MG63 (cell line): Measurements from ENCODE around the gene IGF2BP1. TPM values are rescaled to one million over a fixed set of nuclear protein-coding genes. Genes with fewer than 3 reads are reported as not detected.
"Not testable (repeated sequence)": the region's sequence is repeated elsewhere in the genome, so short reads cannot be mapped to it uniquely, and the experiment has no call there.

Experiments used
- DNase-seq: peaks from one replicate; pipeline ENCODE4 v3.0.0-alpha.2; 2020
- H3K27me3 ChIP-seq: fragments of 250-450 bp; sonication (Bioruptor Pico); 2 replicates; pipeline ENCODE4 v1.5.1; 2020; ENCODE audit warnings: mild to moderate bottlenecking, moderate library complexity
- H3K36me3 ChIP-seq: fragments of 250-450 bp; sonication (Bioruptor Pico); 2 replicates; pipeline ENCODE4 v1.5.1; 2020; ENCODE audit warnings: mild to moderate bottlenecking, moderate library complexity
- H3K4me3 ChIP-seq: fragments of 250-450 bp; sonication (Bioruptor Pico); 2 replicates; pipeline ENCODE4 v1.5.1; 2020; ENCODE audit warnings: mild to moderate bottlenecking, moderate library complexity
- H3K9me3 ChIP-seq: fragments of 250-450 bp; sonication (Bioruptor Pico); 2 replicates; pipeline ENCODE4 v1.5.1; 2020; ENCODE audit warnings: mild to moderate bottlenecking, moderate library complexity
- total RNA-seq: library from RNA; depleted of rRNA; stranded (reverse); fragments of >200 nt; shearing (Covaris generic); gene quantifications from 2 replicates; pipeline ENCODE4 v1.2.3, GENCODE V29; 2014; ENCODE audit warnings: low replicate concordance

Gene IGF2BP1
- total RNA-seq, 1 experiment from 2014 or later = 0.95 TPM

DNA sequence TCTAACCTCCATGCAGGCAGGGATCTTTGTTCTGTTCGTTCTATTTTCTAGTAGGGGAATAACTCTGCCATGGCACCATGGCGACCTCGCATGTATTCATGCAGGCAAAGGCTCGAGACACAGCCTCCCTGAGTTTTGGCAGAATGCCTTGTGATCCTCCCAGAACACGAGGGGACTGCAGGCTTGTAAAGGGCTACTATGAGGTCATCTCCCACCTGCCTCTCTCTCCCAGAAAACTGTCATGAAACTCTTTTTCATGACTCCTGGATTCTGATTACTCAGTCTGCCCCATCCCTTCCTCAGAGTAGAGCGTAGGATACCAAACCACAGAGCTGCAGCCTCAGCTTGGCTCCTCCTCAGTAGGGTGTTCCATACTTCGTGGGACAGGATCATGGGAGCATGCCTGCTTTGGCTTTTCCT, 64.3 kb downstream of the IGF2BP1 start:
- DNase-seq = no peak
- no peaks in the 10 kb centered on the region for H3K27me3 ChIP-seq
- H3K4me3 ChIP-seq = no peak overlapping the region
- no peaks in the 10 kb centered on the region for H3K9me3 ChIP-seq
- H3K36me3 ChIP-seq = no peaks in the 10 kb centered on the region

DNA sequence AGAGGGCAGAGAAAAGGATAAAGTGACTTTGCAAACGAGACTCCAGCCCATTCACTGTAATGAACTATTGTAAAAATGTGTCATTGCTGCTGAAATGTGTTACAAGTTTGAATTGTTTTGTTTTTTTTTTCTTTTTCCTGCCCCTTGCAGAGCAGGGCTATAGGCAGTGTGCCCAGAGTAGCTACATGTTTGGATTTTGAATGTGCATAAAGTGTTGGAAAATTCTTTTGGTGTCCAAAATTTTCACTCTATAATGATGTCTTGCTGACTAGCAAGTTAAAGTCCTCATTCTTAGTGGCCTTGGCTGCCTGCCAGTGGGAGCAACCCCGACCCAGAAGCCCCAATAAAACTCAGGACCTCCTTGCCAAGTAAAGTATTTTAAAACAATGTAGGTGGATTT, 66.5 kb downstream of the IGF2BP1 start:
- H3K27me3 ChIP-seq = no peaks in the 10 kb centered on the region
- DNase-seq = peak; percentile 32
- H3K36me3 ChIP-seq = no peaks in the 10 kb centered on the region
- no peak overlapping the region for H3K4me3 ChIP-seq
- H3K9me3 ChIP-seq = no peaks in the 10 kb centered on the region

- H3K27me3 ChIP-seq = no peaks in the 10 kb centered on the region
- H3K9me3 ChIP-seq = no peaks in the 10 kb centered on the region
- H3K36me3 ChIP-seq = no peaks in the 10 kb centered on the region
- H3K4me3 ChIP-seq = no peak overlapping the region
- no peak for DNase-seq
These were observed 70.0 kb downstream of the IGF2BP1 start for GRCh38 chr17:49067163-49067562.

- Histone ChIP-seq H3K4me3 (no peak overlapping the region), H3K36me3 (no peaks in the 10 kb centered on the region), H3K27me3 (no peaks in the 10 kb centered on the region), H3K9me3 (no peaks in the 10 kb centered on the region)
- no peak for DNase-seq
These were observed 72.5 kb downstream of the IGF2BP1 start for GRCh38 chr17:49069585-49070273.

DNA sequence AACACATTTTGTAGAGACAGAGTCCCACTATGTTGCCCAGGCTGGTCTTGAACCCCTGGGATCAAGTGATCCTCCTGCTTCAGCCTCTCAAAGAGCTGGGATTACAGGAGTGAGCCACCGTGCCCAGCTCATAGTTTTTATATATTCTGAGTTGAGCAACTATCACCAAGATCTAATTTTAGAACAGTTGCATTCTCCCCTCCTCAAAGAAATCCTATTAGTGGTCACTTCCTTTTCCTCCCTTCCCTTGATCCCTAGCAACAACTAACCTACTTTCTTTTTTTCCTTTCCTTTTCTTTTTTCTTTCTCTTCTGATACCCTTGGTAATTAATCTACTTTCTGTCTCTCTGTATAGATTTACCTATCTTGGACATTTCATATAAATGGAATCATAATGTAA, 73.9 kb downstream of the IGF2BP1 start:
- H3K9me3 ChIP-seq = no peaks in the 10 kb centered on the region
- DNase-seq = no peak
- H3K4me3 ChIP-seq = no peak overlapping the region
- no peaks in the 10 kb centered on the region for H3K27me3 ChIP-seq
- H3K36me3 ChIP-seq = no peaks in the 10 kb centered on the region

DNA sequence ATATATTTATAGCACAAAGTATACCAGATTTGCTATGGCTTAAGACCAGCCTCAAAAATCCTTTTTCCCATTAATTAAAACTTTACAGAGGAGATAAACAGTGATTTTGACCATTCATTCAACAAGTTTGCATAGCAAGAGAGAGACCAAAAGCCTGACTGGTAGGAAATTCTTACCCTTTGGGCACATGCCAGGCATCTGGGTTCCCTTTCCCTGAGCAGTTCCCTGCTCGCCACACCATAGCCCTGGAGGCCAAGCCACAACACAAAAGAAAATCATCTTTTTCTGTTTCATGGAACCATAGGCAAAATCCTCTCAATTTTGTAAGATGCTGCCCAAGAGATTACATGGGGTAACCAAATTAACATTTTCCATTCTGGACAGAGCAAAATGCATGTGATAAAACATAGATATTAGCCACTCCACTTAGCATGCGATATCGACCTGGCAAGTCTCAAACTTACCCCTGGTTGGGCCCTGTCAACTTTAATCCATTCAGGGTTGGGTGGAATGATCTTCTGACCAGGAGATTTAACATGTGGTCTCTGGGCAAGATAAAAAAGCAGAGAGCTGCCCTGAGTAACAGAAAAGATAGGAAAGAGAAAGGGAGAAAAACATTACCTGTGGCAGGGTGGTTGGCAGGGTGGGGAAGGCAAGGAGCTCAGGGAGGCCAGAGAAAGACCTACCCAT, 77.8 kb downstream of the IGF2BP1 start:
- DNase-seq = no peak
- Histone ChIP-seq H3K27me3 (no peaks in the 10 kb centered on the region), H3K36me3 (no peaks in the 10 kb centered on the region), H3K4me3 (no peak overlapping the region), H3K9me3 (peaks cover 5% of the 10 kb centered on the region; the same call in 1 of the 2 replicates)

DNA sequence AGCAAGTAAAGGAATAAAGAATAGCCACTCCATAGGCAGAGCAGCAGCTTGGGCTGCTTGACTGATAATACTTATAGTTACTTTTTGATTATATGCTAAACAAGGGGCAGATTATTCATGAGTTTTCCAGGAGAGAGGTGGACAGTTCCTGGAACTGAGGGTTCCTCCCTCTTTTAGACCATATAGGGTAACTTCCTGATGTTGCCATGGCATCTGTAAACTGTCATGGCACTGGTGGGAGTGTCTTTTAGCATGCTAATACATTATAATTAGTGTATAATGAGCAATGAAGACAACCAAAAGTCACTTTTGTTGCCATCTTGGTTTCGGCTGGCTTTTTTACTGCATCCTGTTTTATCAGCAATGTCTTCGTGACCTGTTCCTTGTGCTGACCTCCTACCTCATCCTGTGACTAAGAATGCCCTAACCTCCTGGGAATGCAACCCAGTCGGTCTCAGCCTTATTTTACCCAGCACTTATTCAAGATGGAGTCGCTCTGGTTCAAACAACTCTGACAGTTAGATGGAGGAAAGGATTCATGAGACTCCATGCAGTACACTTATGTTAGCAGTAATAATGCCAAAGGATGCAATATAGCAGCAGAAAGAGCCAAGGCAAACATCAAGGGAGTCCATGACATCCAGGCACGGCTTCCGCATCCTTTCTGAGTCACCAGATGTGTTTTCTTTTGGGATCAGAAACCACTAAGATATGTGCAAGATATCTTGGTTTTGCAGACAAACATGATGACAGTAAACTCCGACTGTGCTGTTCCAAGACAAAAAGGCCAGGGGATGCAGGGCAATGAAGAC, 79.6 kb downstream of the IGF2BP1 start:
- DNase-seq = peak; percentile 80
- Histone ChIP-seq H3K9me3 (peaks cover 5% of the 10 kb centered on the region), H3K4me3 (no peak overlapping the region), H3K36me3 (no peaks in the 10 kb centered on the region), H3K27me3 (no peaks in the 10 kb centered on the region)

DNA sequence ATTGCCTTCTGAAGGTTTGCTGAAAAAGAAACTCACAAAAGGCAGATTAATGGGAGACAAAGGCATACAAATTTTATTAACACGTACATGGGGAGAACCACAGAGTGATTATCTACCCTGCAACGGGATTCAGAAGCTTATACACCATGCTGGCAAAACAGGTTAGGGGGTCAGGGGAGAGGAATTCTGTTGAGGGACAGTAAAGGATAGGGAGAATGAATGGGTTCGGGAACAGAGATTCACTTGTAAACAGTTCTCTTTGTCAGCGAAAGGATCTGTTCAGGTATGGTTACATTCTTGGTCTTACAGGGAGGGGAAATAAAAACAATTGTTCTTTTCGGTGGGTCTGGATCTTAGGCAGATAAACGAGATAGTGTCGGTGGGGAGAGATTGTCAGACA, 81.1 kb downstream of the IGF2BP1 start:
- peaks cover 5% of the 10 kb centered on the region for H3K9me3 ChIP-seq
- H3K4me3 ChIP-seq = no peak overlapping the region
- no peaks in the 10 kb centered on the region for H3K27me3 ChIP-seq
- H3K36me3 ChIP-seq = no peaks in the 10 kb centered on the region
- DNase-seq = no peak

DNA sequence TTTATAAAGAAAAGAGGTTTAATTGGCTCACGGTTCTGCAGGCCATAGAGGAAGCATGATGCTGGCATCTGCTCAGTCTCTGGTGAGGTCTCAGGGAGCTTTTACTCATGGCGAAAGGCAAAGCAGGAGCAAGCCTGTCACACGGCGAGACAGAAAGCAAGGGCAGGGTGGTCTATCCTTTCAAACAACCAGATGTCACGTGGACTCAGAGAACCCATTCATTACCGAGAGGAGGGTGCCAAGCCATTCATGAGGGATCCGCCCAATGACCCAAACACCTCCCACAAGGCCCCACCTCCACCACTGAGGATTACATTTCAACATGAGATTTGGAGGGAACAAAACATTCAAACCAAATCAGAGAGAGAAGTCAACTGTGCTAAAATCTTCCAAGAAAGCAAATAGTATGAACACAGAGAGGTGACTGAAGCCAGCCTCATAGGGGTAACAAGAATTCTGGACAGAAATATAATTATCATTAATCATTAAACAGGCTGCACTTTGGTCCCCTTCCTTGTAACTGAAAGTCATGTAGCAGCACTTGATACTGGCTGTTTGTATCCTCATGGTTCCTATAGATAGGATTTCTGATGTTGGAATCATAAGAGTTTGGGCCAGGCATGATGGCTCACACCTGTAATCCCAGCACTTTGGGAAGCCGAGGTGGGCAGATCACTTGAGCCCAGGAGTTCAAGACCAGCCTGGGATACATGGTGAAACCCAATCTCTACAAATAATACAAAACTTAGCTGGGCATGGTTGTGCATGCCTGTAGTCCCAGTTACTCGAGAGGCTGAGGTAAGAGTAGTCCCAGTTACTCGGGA, 82.9 kb downstream of the IGF2BP1 start:
- Histone ChIP-seq H3K27me3 (no peaks in the 10 kb centered on the region), H3K9me3 (peaks cover 5% of the 10 kb centered on the region), H3K4me3 (no peak overlapping the region), H3K36me3 (no peaks in the 10 kb centered on the region)
- DNase-seq = no peak

DNA sequence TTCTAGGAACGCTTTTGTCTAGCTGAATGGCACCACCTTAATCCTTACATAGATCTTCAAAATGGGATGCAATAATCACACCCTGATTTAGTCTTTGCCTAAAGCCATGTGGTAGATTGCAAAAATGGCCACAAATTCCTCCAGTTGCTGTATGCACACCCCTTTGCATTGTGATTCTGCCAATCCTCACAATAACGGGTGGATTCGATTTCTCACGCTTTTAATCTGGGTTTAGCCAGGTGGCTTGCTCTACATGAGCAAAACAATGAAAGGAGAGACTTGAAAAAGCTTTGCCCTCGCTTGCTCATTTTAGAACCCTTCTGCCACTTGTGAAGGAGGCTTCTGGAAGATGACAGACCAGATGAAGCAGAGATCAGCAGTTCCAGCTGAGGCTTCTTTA, 85.0 kb downstream of the IGF2BP1 start:
- DNase-seq = no peak
- H3K36me3 ChIP-seq = no peaks in the 10 kb centered on the region
- no peak overlapping the region for H3K4me3 ChIP-seq
- peaks cover 5% of the 10 kb centered on the region for H3K9me3 ChIP-seq
- no peaks in the 10 kb centered on the region for H3K27me3 ChIP-seq

- H3K36me3 ChIP-seq, H3K4me3 ChIP-seq, DNase-seq, H3K27me3 ChIP-seq, H3K9me3 ChIP-seq: not testable (repeated sequence)
These were observed 87.9 kb downstream of the IGF2BP1 start for GRCh38 chr17:49085046-49085445.

- no peaks in the 10 kb centered on the region for H3K36me3 ChIP-seq
- H3K4me3 ChIP-seq = no peak overlapping the region
These were observed 88.6 kb downstream of the IGF2BP1 start for GRCh38 chr17:49085565-49086315.

GRCh38 chr17:49086316-49086605, 89.1 kb downstream of the IGF2BP1 start:
- no peak for DNase-seq
- no peak overlapping the region for H3K4me3 ChIP-seq

More at GRCh38 chr17:49085565-49086315, 88.6 kb downstream of the IGF2BP1 start:
- no peaks in the 10 kb centered on the region for H3K9me3 ChIP-seq
- DNase-seq = no peak
- no peaks in the 10 kb centered on the region for H3K27me3 ChIP-seq

DNA sequence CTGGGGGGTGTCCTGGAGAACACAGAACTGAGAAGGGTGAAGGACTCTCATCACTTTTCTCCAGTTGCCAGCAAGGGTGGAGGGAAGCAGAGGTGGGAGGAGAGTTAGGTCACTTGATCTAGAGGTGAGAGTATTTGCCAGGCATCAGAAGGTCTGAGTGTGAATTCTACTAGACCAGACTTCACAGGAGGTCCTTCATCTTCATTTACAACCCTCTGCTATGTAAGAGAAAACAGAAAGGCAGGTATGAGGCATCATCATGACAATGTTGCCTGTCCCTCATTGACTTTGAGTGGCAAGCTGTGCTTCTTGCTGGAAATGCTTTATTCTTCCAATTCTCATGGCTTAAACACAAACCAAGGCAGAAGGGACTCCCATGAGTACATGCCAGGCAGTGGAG, 89.5 kb downstream of the IGF2BP1 start:
- DNase-seq = no peak

More at GRCh38 chr17:49086316-49086605, 89.1 kb downstream of the IGF2BP1 start:
- no peaks in the 10 kb centered on the region for H3K9me3 ChIP-seq
- no peaks in the 10 kb centered on the region for H3K27me3 ChIP-seq
- H3K36me3 ChIP-seq = no peaks in the 10 kb centered on the region

GRCh38 chr17:49089094-49089493, 91.9 kb downstream of the IGF2BP1 start:
- no peaks in the 10 kb centered on the region for H3K9me3 ChIP-seq
- H3K36me3 ChIP-seq = no peaks in the 10 kb centered on the region
- DNase-seq = no peak
- no peaks in the 10 kb centered on the region for H3K27me3 ChIP-seq
- no peak overlapping the region for H3K4me3 ChIP-seq

More for the DNA sequence above, 89.5 kb downstream of the IGF2BP1 start:
- Histone ChIP-seq H3K9me3 (no peaks in the 10 kb centered on the region), H3K4me3 (no peak overlapping the region), H3K36me3 (no peaks in the 10 kb centered on the region), H3K27me3 (no peaks in the 10 kb centered on the region)
